Measurements from ENCODE around the gene GPR34.

GRCh38 chrX:41653125-41653524 lies 35.6 kb upstream of the GPR34 start:
- TF ChIP-seq POLR2A (IDR thresholded peaks at IDR 0.05) (no peak), CTCF (IDR thresholded peaks at IDR 0.05) (no peak)

Measured in right lobe of liver (tissue), 4 donors.